IMR-90 (cell line): ENCODE measurements around the gene PBX4. TPM values are rescaled to one million over a fixed set of nuclear protein-coding genes. Genes with fewer than 3 reads are reported as not detected.

Experiments
- FOS ChIP-seq: fragments of 150-350 bp; IDR thresholded peaks from 2 replicates; pipeline ENCODE4 v1.6.1; 2016; ENCODE audit warnings: low read depth, low read length
- POLR2A ChIP-seq: IDR thresholded peaks from 2 replicates; pipeline ENCODE4 v1.6.1; 2012; ENCODE audit warnings: mild to moderate bottlenecking, low read depth, low read length
- RFX5 ChIP-seq: IDR thresholded peaks from 2 replicates; pipeline ENCODE4 v1.8.0; 2012; ENCODE audit warnings: low read depth, mild to moderate bottlenecking, low read length, moderate library complexity
- polyA plus RNA-seq, 3 experiments: library from polyadenylated mRNA; depleted of rRNA; stranded (reverse); fragments of >200 nt; gene quantifications; 2 replicates each; pipeline ENCODE4 v1.2.3, GENCODE V29; 2012; ENCODE audit warnings: low replicate concordance in 1 of 3
- total RNA-seq: library from RNA; depleted of rRNA; stranded (reverse); fragments of >200 nt; gene quantifications from 2 replicates; pipeline ENCODE4 v1.2.3, GENCODE V29; 2012

The PBX4 gene
- total and polyA plus RNA-seq, 2 of the 4 experiments (the other 2 are of a cell fraction) = 0.90 to 2.9 TPM

GRCh38 chr19:19532806-19533701 lies 85.4 kb downstream of the PBX4 start (continued):
- TF ChIP-seq RFX5 (no peak), POLR2A (no peak), FOS (no peak)
